HepG2 (cell line): Measurements from ENCODE around the gene CAPSL. TPM values are rescaled to one million over a fixed set of nuclear protein-coding genes. Genes with fewer than 3 reads are reported as not detected.

ENCODE experiments used
- ATAC-seq: fragments of 200-7000 bp; cut with Tn5 transposase; 3 replicates; pipeline ENCODE4 v1.9.1; 2020; ENCODE audit warnings: mild to moderate bottlenecking, moderate library complexity
- BruUV-seq: library from RNA; stranded (reverse); fragments of 400-500 nt; replicated peaks from 2 replicates; lab custom pipeline; 2021; lab: Mats Ljungman, UMichigan
- CTCF ChIA-PET: fragments of 300-600 bp; formaldehyde crosslinking; extraction: SDS; loops from one replicate; lab custom pipeline; 2021; ENCODE audit warnings: low total read pairs, inconsistent platforms, low intra/inter-chr PET ratio; lab: Yijun Ruan, JAX
- POLR2A ChIA-PET: fragments of 350-600 bp; sonication (Branson Sonifier 250); formaldehyde crosslinking; loops from one replicate; lab custom pipeline; 2020; ENCODE audit warnings: antibody characterized with exemption, inconsistent platforms; lab: Yijun Ruan, JAX
- DNase-seq: peaks from one replicate; pipeline ENCODE4 v3.0.0-alpha.2; 2015; ENCODE audit warnings: low spot score
- FAIRE-seq: peaks from 3 replicates; lab custom pipeline; 2011; peaks lifted over from hg19 to GRCh38; lab: Jason Lieb, UNC
- H2AFZ ChIP-seq: one replicate; pipeline ENCODE4 v1.6.1; 2011; ENCODE audit warnings: low read length, inconsistent platforms
- H3K27ac ChIP-seq: fragments of 300-600 bp; 3 replicates; pipeline ENCODE4 v1.8.0; 2011; ENCODE audit warnings: mixed run types, mild to moderate bottlenecking, mixed read lengths, low read length, inconsistent platforms; ENCODE audit not compliant: insufficient read depth; ENCODE audit errors: extremely low read length
- H3K27me3 ChIP-seq, 2 experiments: fragments of 200-600 bp in 1 of 2; 2 replicates in 1 of 2; 3 replicates in 1 of 2; pipeline versions ENCODE4 v1.6.0 to v1.8.0; 2011; ENCODE audit warnings: low read length in 2 of 2, mild to moderate bottlenecking in 2 of 2, moderate library complexity in 2 of 2, inconsistent platforms in 1 of 2; ENCODE audit not compliant: insufficient read depth in 2 of 2, control insufficient read depth in 1 of 2
- H3K36me3 ChIP-seq, 2 experiments: fragments of 200-600 bp in 1 of 2; replicated peaks in 1 of 2; 2 replicates in 1 of 2; 3 replicates in 1 of 2; pipeline versions ENCODE4 v1.5.1 to v1.8.0; 2011; ENCODE audit warnings: low read length in 2 of 2, inconsistent platforms in 1 of 2; ENCODE audit not compliant: insufficient read depth in 2 of 2, control insufficient read depth in 1 of 2
- H3K4me1 ChIP-seq: 2 replicates; pipeline ENCODE4 v1.5.1; 2012; ENCODE audit warnings: low read length, inconsistent platforms; ENCODE audit not compliant: insufficient read depth
- H3K4me2 ChIP-seq: 2 replicates; pipeline ENCODE4 v1.6.0; 2011; ENCODE audit warnings: low read depth, low read length, inconsistent platforms
- H3K4me3 ChIP-seq, 3 experiments: fragments of 200-600 bp in 1 of 3; sonication (generic), shearing (Covaris generic) in 1 of 3; replicated peaks in 1 of 3; 2 replicates each; pipeline ENCODE4 v1.5.1; 2011 to 2016; ENCODE audit warnings: low read length in 3 of 3, inconsistent platforms in 2 of 3, low read depth in 2 of 3, mild to moderate bottlenecking in 2 of 3, control low read depth in 1 of 3, mixed read lengths in 1 of 3; ENCODE audit not compliant: insufficient read depth in 1 of 3
- H3K79me2 ChIP-seq: one replicate; pipeline ENCODE4 v1.6.1; 2011; ENCODE audit warnings: low read length, inconsistent platforms; ENCODE audit not compliant: insufficient read depth
- H3K9ac ChIP-seq: 2 replicates; pipeline ENCODE4 v1.6.0; 2011; ENCODE audit warnings: mild to moderate bottlenecking, low read depth, low read length, inconsistent platforms; ENCODE audit not compliant: insufficient read depth
- H3K9me3 ChIP-seq: 2 replicates; pipeline ENCODE4 v1.5.1; 2012; ENCODE audit warnings: mild to moderate bottlenecking, low read length
- H4K20me1 ChIP-seq: 2 replicates; pipeline ENCODE4 v1.6.0; 2011; ENCODE audit warnings: inconsistent platforms, mild to moderate bottlenecking, low read length, moderate library complexity; ENCODE audit not compliant: insufficient read depth
- CSRNP1 ChIP-seq: sonication (generic); formaldehyde crosslinking; IDR thresholded peaks from 2 replicates; pipeline ENCODE4 v1.8.1; 2023; ENCODE audit warnings: mild to moderate bottlenecking, missing genetic modification reagents
- GZF1 ChIP-seq: sonication (generic); formaldehyde crosslinking; IDR thresholded peaks from 2 replicates; pipeline ENCODE4 v1.5.1; 2020; ENCODE audit warnings: mild to moderate bottlenecking, missing genetic modification reagents
- HES4 ChIP-seq: sonication (generic); formaldehyde crosslinking; IDR thresholded peaks from 2 replicates; pipeline ENCODE4 v1.9.0; 2021; ENCODE audit warnings: mild to moderate bottlenecking, missing genetic modification reagents, borderline replicate concordance
- MBD4 ChIP-seq: IDR thresholded peaks from 2 replicates; pipeline ENCODE4 v1.6.1; 2012; ENCODE audit warnings: low read length, inconsistent platforms, borderline replicate concordance
- PHF21A ChIP-seq: sonication (generic); formaldehyde crosslinking; IDR thresholded peaks from 2 replicates; pipeline ENCODE4 v1.5.0; 2020; ENCODE audit warnings: mild to moderate bottlenecking, missing genetic modification reagents
- REL ChIP-seq: sonication (generic); formaldehyde crosslinking; conservative IDR thresholded peaks from 2 replicates; pipeline ENCODE4 v1.8.0; 2022; ENCODE audit warnings: mild to moderate bottlenecking, missing genetic modification reagents, moderate library complexity
- SOX6 ChIP-seq, 2 experiments: fragments of 450-650 bp in 1 of 2; sonication (generic) in 1 of 2; formaldehyde crosslinking in 1 of 2; IDR thresholded peaks; 2 replicates each; pipeline versions ENCODE4 v1.4.0 to v1.6.1; 2017 to 2020; ENCODE audit warnings: antibody characterized with exemption in 1 of 2, mild to moderate bottlenecking in 1 of 2, missing genetic modification reagents in 1 of 2
- TRAFD1 ChIP-seq: sonication (generic); formaldehyde crosslinking; IDR thresholded peaks from 2 replicates; pipeline ENCODE4 v1.5.1; 2020; ENCODE audit warnings: missing genetic modification reagents, mild to moderate bottlenecking, borderline replicate concordance
- ZBTB3 ChIP-seq: sonication (generic); formaldehyde crosslinking; IDR thresholded peaks from 2 replicates; pipeline ENCODE4 v1.4.0; 2020; ENCODE audit warnings: low read depth, mild to moderate bottlenecking, moderate library complexity, missing genetic modification reagents, borderline replicate concordance
- ZKSCAN1 ChIP-seq: fragments of 150-350 bp; IDR thresholded peaks from 2 replicates; pipeline ENCODE4 v1.6.1; 2014; ENCODE audit warnings: low read length
- ZNF251 ChIP-seq: sonication (generic); formaldehyde crosslinking; IDR thresholded peaks from 2 replicates; pipeline ENCODE4 v1.9.0; 2021; ENCODE audit warnings: mild to moderate bottlenecking, missing genetic modification reagents
- ZNF775 ChIP-seq: sonication (generic); formaldehyde crosslinking; IDR thresholded peaks from 2 replicates; pipeline ENCODE4 v1.4.0; 2020; ENCODE audit warnings: missing genetic modification reagents, mild to moderate bottlenecking, moderate library complexity, borderline replicate concordance
- WGBS: methylation state at CpG from one replicate; pipeline ENCODE4 v1.1.6; 2017; ENCODE audit warnings: low lambda C conversion rate; 5-methylcytosine and 5-hydroxymethylcytosine counted together
- in situ Hi-C: cut with HindIII; loops from 2 replicates; pipeline ENCODE4 v1.10.0; 2017; ENCODE audit warnings: low pct_unique_long_range_greater_than_20kb; ENCODE audit not compliant: extremely low pct_ligation_motif_present
- intact Hi-C: fragments of 100-400 bp; cut with micrococcal nuclease; formaldehyde crosslinking; loops from one replicate; pipeline ENCODE4 v1.10.0; 2022; ENCODE audit not compliant: unreplicated experiment
- polyA plus RNA-seq, 8 experiments: library from polyadenylated mRNA; depleted of rRNA in 3 of 8; stranded (reverse) in 7 of 8; unstranded in 1 of 8; fragments of >200 nt; fragmentation: Illumina TruSeq in 4 of 8; extraction: Trizol in 4 of 8; gene quantifications; 2 replicates each; pipeline versions ENCODE4 v1.2.1 to v1.2.3, GENCODE V29; 2011 to 2016; ENCODE audit warnings: low read depth in 4 of 8, missing spikeins in 1 of 8, mixed read lengths in 1 of 8; ENCODE audit not compliant: insufficient read depth in 1 of 8
- total RNA-seq, 5 experiments: library from RNA; depleted of rRNA; stranded (reverse); fragments of >200 nt; fragmentation: Illumina TruSeq; extraction: Trizol; gene quantifications; 2 replicates each; pipeline ENCODE4 v1.2.3, GENCODE V29; 2016; ENCODE audit warnings: low read depth in 1 of 5
- TF ChIP-seq, protein P1 (sequence below): sonication (generic); formaldehyde crosslinking; IDR thresholded peaks from 2 replicates; pipeline ENCODE4 v1.5.0; 2020; ENCODE audit warnings: missing genetic modification reagents, mild to moderate bottlenecking, borderline replicate concordance
- TF ChIP-seq, protein P2 (sequence below): sonication (generic); formaldehyde crosslinking; IDR thresholded peaks from 2 replicates; pipeline ENCODE4 v1.5.0; 2020; ENCODE audit warnings: missing genetic modification reagents
- TF ChIP-seq, protein P3 (sequence below): sonication (generic); formaldehyde crosslinking; IDR thresholded peaks from 2 replicates; pipeline ENCODE4 v1.5.0; 2020; ENCODE audit warnings: missing genetic modification reagents

The CAPSL gene
- total and polyA plus RNA-seq, 2 of the 13 experiments (the other 11 are each of a cell fraction or from before 2014, with no cell fraction given), result not detected

- Histone ChIP-seq H3K79me2 (no peaks in the 10 kb centered on the region), H3K36me3 (no peaks in the 10 kb centered on the region), H3K4me3 (no peak overlapping the region), H3K27me3 (no peaks in the 10 kb centered on the region), H3K4me2 (no peak overlapping the region), H2AFZ (no peak overlapping the region), H4K20me1 (no peaks in the 10 kb centered on the region), H3K9me3 (no peaks in the 10 kb centered on the region), H3K4me1 (no peaks in the 10 kb centered on the region), H3K27ac (no peak overlapping the region), H3K9ac (no peak overlapping the region)
- in situ Hi-C loops, result no loop called here
- ChIA-PET POLR2A (no interaction called here), CTCF (no interaction called here)
- BruUV-seq, result no TSS peak
- no peak for FAIRE-seq
- ATAC-seq, result no peak
- intact Hi-C loops, result no loop called here
- TF ChIP-seq ZBTB3 (CRISPR knock-in tag) (no peak), GZF1 (CRISPR knock-in tag) (no peak), TRAFD1 (CRISPR knock-in tag) (no peak), PHF21A (CRISPR knock-in tag) (no peak), SOX6 (IDR thresholded peaks at IDR 0.05) (no peak), SOX6 (CRISPR knock-in tag; IDR thresholded peaks at IDR 0.05) (no peak), ZKSCAN1 (no peak), CSRNP1 (CRISPR knock-in tag) (no peak), REL (CRISPR knock-in tag) (no peak), ZNF775 (CRISPR knock-in tag) (no peak), ZNF251 (no peak), MBD4 (no peak), HES4 (no peak)
- TF ChIP-seq, protein P1, sequence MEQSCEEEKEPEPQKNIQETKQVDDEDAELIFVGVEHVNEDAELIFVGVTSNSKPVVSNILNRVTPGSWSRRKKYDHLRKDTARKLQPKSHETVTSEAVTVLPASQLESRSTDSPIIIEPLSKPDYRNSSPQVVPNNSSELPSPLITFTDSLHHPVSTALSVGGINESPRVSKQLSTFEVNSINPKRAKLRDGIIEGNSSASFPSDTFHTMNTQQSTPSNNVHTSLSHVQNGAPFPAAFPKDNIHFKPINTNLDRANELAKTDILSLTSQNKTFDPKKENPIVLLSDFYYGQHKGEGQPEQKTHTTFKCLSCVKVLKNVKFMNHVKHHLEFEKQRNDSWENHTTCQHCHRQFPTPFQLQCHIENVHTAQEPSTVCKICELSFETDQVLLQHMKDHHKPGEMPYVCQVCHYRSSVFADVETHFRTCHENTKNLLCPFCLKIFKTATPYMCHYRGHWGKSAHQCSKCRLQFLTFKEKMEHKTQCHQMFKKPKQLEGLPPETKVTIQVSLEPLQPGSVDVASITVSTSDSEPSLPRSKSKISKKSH (CRISPR knock-in tag), result no peak
- TF ChIP-seq, protein P2, sequence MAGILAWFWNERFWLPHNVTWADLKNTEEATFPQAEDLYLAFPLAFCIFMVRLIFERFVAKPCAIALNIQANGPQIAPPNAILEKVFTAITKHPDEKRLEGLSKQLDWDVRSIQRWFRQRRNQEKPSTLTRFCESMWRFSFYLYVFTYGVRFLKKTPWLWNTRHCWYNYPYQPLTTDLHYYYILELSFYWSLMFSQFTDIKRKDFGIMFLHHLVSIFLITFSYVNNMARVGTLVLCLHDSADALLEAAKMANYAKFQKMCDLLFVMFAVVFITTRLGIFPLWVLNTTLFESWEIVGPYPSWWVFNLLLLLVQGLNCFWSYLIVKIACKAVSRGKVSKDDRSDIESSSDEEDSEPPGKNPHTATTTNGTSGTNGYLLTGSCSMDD (CRISPR knock-in tag), result no peak
- TF ChIP-seq, protein P3, sequence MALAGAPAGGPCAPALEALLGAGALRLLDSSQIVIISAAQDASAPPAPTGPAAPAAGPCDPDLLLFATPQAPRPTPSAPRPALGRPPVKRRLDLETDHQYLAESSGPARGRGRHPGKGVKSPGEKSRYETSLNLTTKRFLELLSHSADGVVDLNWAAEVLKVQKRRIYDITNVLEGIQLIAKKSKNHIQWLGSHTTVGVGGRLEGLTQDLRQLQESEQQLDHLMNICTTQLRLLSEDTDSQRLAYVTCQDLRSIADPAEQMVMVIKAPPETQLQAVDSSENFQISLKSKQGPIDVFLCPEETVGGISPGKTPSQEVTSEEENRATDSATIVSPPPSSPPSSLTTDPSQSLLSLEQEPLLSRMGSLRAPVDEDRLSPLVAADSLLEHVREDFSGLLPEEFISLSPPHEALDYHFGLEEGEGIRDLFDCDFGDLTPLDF (CRISPR knock-in tag), result no peak
- no peak for DNase-seq
- 17% methylated on average over 10 of the region's 11 CpGs for WGBS
These were observed 33.8 kb downstream of the CAPSL start for GRCh38 chr5:35904443-35905132.
